Thoracic aorta (tissue), 2 donors: ENCODE data around the gene CPAMD8. TPM values are rescaled to one million over a fixed set of nuclear protein-coding genes. Genes with fewer than 3 reads are reported as not detected.

Experiments
- ATAC-seq: fragments of 150-250 bp; one replicate; pipeline ENCODE4 v1.8.0; 2017; ENCODE audit warnings: low read depth; ENCODE audit not compliant: insufficient number of reproducible peaks, low FRiP score
- DNase-seq: peaks from one replicate; pipeline ENCODE4 v3.0.0-alpha.2; 2020; ENCODE audit warnings: low spot score
- H3K27ac ChIP-seq, 2 donors: fragments of 200-600 bp; sonication (generic); 1 replicate in 1 of 2; 2 replicates in 1 of 2; pipeline ENCODE4 v1.5.1; 2016; ENCODE audit warnings: mild to moderate bottlenecking in 2 of 2, moderate library complexity in 2 of 2
- H3K27me3 ChIP-seq: fragments of 200-600 bp; sonication (generic); replicated peaks from 2 replicates; pipeline ENCODE4 v1.6.0; 2016; ENCODE audit warnings: mild to moderate bottlenecking; ENCODE audit not compliant: insufficient read depth
- H3K36me3 ChIP-seq: fragments of 200-600 bp; sonication (generic); one replicate; pipeline ENCODE4 v1.5.1; 2016
- H3K4me1 ChIP-seq, 2 donors: fragments of 200-600 bp; sonication (generic); 1 replicate in 1 of 2; 2 replicates in 1 of 2; pipeline versions ENCODE4 v1.5.1 to v1.6.0; 2016; ENCODE audit warnings: low read depth in 2 of 2, mild to moderate bottlenecking in 1 of 2; ENCODE audit not compliant: control insufficient read depth in 1 of 2
- H3K4me3 ChIP-seq: fragments of 200-600 bp; sonication (generic); 2 replicates; pipeline ENCODE4 v1.5.1; 2016; ENCODE audit warnings: mild to moderate bottlenecking
- H3K9me3 ChIP-seq: fragments of 200-600 bp; sonication (generic); 2 replicates; pipeline ENCODE4 v1.5.1; 2016
- total RNA-seq, 2 donors: library from RNA; depleted of rRNA; stranded (reverse); fragments of >200 nt; gene quantifications; one replicate each; pipeline versions ENCODE4 v1.1.0 to v1.2.3, GENCODE V29; 2016
- TF ChIP-seq, protein P1 (sequence below): fragments of 200-600 bp; sonication (generic); IDR thresholded peaks from one replicate; pipeline ENCODE4 v1.5.1; 2019; ENCODE audit warnings: antibody characterized with exemption

The CPAMD8 gene
- total RNA-seq, 2 donors from 2014 or later = 27.3 to 36.4 TPM

DNA sequence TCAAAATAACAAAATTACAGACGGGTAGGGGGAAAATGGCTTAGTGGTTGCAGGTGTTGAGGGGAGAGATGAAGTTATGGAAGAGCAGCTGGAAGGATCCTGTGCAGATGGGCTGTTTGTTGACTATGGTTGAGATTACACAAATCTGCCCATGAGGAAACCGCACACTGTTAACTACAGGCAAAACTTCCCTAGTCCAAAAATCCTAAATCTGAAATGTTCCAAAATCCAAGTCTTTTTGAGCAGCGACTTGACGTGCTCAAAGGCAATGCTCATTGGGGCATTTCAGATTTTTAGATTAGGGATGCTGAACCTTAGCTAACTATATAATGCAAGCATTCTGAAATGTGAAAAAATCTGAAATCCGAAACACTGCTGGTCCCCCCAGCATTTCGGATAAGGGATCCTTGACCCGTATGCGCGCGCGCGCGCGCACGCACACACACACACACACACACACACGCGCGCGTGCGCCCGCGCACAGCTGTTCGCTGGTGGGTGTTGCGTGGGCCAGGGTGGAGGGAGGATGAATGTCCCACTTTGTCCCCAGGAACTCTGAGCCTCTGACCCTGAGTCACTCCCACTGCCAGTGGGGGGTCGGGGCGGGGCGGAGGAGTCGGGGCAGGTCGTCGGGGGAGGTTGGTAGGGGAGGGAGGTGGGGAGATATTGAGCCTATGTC lies 131.0 kb downstream of the CPAMD8 start:
- Histone ChIP-seq H3K36me3 (no peaks in the 10 kb centered on the region), H3K27ac (no peak overlapping the region), H3K9me3 (no peaks in the 10 kb centered on the region), H3K27me3 (no peaks in the 10 kb centered on the region), H3K4me1 (peaks cover 3 to 16% of the 10 kb centered on the region in 2 donors), H3K4me3 (peak overlapping the region; percentile 97)
- no peak for DNase-seq
- no peak for ATAC-seq
- TF ChIP-seq, protein P1, sequence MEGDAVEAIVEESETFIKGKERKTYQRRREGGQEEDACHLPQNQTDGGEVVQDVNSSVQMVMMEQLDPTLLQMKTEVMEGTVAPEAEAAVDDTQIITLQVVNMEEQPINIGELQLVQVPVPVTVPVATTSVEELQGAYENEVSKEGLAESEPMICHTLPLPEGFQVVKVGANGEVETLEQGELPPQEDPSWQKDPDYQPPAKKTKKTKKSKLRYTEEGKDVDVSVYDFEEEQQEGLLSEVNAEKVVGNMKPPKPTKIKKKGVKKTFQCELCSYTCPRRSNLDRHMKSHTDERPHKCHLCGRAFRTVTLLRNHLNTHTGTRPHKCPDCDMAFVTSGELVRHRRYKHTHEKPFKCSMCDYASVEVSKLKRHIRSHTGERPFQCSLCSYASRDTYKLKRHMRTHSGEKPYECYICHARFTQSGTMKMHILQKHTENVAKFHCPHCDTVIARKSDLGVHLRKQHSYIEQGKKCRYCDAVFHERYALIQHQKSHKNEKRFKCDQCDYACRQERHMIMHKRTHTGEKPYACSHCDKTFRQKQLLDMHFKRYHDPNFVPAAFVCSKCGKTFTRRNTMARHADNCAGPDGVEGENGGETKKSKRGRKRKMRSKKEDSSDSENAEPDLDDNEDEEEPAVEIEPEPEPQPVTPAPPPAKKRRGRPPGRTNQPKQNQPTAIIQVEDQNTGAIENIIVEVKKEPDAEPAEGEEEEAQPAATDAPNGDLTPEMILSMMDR = no peak

DNA sequence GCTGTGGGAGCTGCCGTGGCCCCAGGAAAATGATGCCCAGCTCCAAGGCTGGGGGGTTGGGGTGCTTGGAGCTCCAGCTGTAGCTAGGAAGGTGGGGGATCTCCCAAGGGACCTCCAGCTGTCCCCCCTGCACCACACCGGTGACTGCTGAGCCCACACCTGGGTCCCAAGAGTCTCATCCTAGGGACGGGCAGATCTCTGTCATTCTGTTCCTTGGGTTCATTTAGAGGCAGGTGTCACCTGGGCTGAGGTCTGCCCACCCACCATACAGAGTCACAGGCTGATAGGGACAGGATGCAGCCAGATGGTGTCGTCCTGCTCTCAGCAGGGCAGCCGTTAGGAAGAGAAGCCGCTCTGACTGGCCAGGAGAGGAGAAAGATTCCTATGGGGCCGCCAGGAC lies 132.5 kb downstream of the CPAMD8 start:
- Histone ChIP-seq H3K4me3 (no peak overlapping the region), H3K27me3 (no peaks in the 10 kb centered on the region), H3K4me1 (peaks cover 3 to 20% of the 10 kb centered on the region in 2 donors), H3K9me3 (no peaks in the 10 kb centered on the region), H3K36me3 (no peaks in the 10 kb centered on the region), H3K27ac (no peak overlapping the region)
- TF ChIP-seq, protein P1 = no peak
- DNase-seq (no peak), ATAC-seq (no peak)

DNA sequence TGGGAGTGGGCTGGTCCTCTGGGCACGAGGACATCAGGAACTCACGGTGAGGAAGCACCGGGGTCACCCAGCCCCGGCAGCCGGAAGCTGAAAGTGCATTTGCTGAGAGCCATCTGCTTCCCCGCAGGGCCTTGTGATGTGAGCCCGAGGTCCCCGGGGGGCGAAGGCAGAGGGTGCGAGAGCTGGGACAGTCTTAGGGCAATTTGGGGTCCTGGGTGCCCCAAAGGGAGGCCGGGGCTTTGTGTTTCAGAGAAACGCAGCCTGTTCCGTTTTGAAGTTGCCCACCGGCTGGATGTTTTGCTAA lies 133.0 kb downstream of the CPAMD8 start:
- TF ChIP-seq, protein P1 = no peak
- no peak for DNase-seq
- H3K4me1 ChIP-seq = peaks cover 3 to 24% of the 10 kb centered on the region in 2 donors
- H3K27me3 ChIP-seq = no peaks in the 10 kb centered on the region
- H3K4me3 ChIP-seq = no peak overlapping the region
- no peaks in the 10 kb centered on the region for H3K9me3 ChIP-seq
- H3K36me3 ChIP-seq = no peaks in the 10 kb centered on the region
- ATAC-seq = no peak
- no peak overlapping the region for H3K27ac ChIP-seq

DNA sequence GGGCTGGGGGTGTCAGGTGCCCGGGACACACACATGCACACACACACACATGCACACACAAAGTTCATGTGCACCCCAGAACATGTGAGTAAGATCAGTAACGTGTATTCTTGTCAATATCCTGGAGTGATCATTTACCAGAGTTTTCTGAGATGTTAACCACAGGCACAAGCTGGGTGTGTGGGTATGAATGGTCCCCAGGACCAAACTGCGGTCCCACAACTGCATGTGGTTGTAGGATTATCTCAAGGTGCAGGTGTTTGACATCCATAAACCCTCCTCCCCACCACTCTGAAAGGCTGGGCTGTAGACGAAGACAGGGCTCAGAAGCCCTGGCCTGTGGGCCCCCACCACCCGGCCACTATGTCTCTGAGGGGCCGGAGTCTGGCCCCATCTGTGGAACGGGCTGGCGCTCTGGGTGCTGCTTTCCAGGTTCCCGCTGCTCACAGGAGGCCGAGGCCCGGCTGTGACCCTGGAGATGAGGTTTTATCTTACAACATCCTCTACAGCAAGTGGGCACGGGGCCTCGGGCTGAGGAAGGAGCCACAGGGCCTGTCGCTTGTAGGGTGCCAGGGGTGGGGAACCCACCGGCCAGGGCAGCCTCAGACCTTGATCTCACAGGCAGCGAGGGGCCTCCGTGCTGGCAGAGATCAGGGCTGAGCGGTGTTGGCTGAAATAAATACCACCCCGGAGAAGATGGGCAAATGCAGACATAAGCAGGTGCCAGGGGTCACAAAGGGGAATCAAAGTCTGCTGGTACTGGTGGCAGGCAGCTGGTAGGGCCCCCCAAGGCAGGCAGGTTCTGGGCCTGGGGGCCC lies 133.5 kb downstream of the CPAMD8 start:
- Histone ChIP-seq H3K27me3 (no peaks in the 10 kb centered on the region), H3K9me3 (no peaks in the 10 kb centered on the region), H3K4me3 (no peak overlapping the region), H3K36me3 (no peaks in the 10 kb centered on the region), H3K27ac (no peak overlapping the region), H3K4me1 (peaks cover 3 to 23% of the 10 kb centered on the region in 2 donors)
- TF ChIP-seq, protein P1 = no peak
- ATAC-seq (no peak), DNase-seq (no peak)

DNA sequence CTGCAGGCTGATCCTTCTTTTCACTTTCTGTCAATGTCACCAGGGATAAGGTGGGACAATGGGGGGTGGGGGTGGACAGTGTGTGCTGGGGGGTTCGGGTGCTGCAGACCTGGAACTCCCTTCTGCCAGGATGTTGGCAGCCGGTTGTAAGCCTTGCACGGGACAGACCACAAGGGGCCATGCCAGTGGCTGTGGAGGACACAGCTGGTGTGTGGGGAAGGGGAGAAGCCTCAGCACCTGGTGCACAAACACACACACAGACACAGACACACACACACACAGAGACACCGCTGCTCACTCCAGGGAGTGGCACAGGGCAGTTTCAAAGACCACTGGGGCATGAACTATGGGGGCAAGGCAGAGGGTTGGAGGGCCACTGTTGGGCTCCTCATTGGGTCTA lies 134.2 kb downstream of the CPAMD8 start:
- DNase-seq (no peak), ATAC-seq (no peak)
- Histone ChIP-seq H3K36me3 (no peaks in the 10 kb centered on the region), H3K27me3 (no peaks in the 10 kb centered on the region), H3K4me1 (peaks cover 3 to 19% of the 10 kb centered on the region in 2 donors), H3K9me3 (no peaks in the 10 kb centered on the region), H3K4me3 (no peak overlapping the region), H3K27ac (no peak overlapping the region)
- TF ChIP-seq, protein P1 = no peak
